Measurements from ENCODE around the gene OR10H2. TPM values are rescaled to one million over a fixed set of nuclear protein-coding genes. Genes with fewer than 3 reads are reported as not detected.
"Not testable (repeated sequence)": the region's sequence is repeated elsewhere in the genome, so short reads cannot be mapped to it uniquely, and the experiment has no call there.

Gene OR10H2
- total RNA-seq = not detected
- not detected for polyA plus RNA-seq (2013, experiment 1 of 2)
- polyA plus RNA-seq (2013, experiment 2 of 2) = not detected
- 0 reads per million in 172 experiments for total RNA-seq

GRCh38 chr19:15727724-15728123 is at the start of gene OR10H2:
OR10H2 (plus strand) TSS chr19:15728024; CDS start chr19:15728044, 20 bp downstream.
- intact Hi-C loops (cut with DNase I, micrococcal nuclease) = no loop called here
- Histone ChIP-seq H3K27ac (ENCODE audit: low read depth in 1 of 2, low read length in 2 of 2) (no peak within 1 kb of the TSS), H3K9me3 (ENCODE audit: control insufficient read depth in 1 of 2, insufficient read depth in 1 of 2, low read length in 2 of 2) (peaks cover 0 to 6% of the 10 kb centered on the region in 2 experiments), H3K4me3 (ENCODE audit: low read length) (no peak within 1 kb of the TSS), H3K36me3 (ENCODE audit: insufficient read depth, low read length) (no peaks in the 10 kb centered on the region), H3K4me1 (ENCODE audit: insufficient read depth, low read length) (peaks cover 3% of the 10 kb centered on the region), H3K27me3 (ENCODE audit: control insufficient read depth in 1 of 2, insufficient read depth in 2 of 2, low read length in 2 of 2) (peaks cover 14 to 25% of the 10 kb centered on the region in 2 experiments)
- Mint-ChIP-seq H3K9me3 (no peaks in the 10 kb centered on the region), H3K36me3 (ENCODE audit: low read depth) (no peaks in the 10 kb centered on the region), H3K27me3 (peaks cover 60% of the 10 kb centered on the region), H3K27ac (no peak within 1 kb of the TSS), H3K4me1 (ENCODE audit: low read depth) (no peaks in the 10 kb centered on the region), H3K4me3 (no peak within 1 kb of the TSS)
- no peak for TF ChIP-seq CTCF (IDR thresholded peaks at IDR 0.05)
- POLR2A ChIA-PET = no interaction called here
- ATAC-seq (ENCODE audit: poor library complexity) (no peak), DNase-seq (no peak)
- CTCF ChIA-PET = no interaction called here

- H3K27me3 Mint-ChIP-seq = peaks cover 39% of the 10 kb centered on the region
- DNase-seq (no peak), ATAC-seq (ENCODE audit: poor library complexity) (no peak)
- H3K9me3 Mint-ChIP-seq = no peaks in the 10 kb centered on the region
- no peaks in the 10 kb centered on the region for H3K4me1 Mint-ChIP-seq (ENCODE audit: low read depth)
- Histone ChIP-seq H3K36me3 (ENCODE audit: insufficient read depth, low read length) (no peaks in the 10 kb centered on the region), H3K9me3 (ENCODE audit: control insufficient read depth in 1 of 2, insufficient read depth in 1 of 2, low read length in 2 of 2) (no peaks in the 10 kb centered on the region), H3K4me1 (ENCODE audit: insufficient read depth, low read length) (no peaks in the 10 kb centered on the region), H3K4me3 (ENCODE audit: low read length) (no peak overlapping the region), H3K27me3 (ENCODE audit: control insufficient read depth in 1 of 2, insufficient read depth in 2 of 2, low read length in 2 of 2) (peaks cover 0 to 7% of the 10 kb centered on the region in 2 experiments), H3K27ac (ENCODE audit: low read depth in 1 of 2, low read length in 2 of 2) (no peak overlapping the region)
- TF ChIP-seq CTCF (IDR thresholded peaks at IDR 0.05) = no peak
- CTCF ChIA-PET = no interaction called here
- POLR2A ChIA-PET = no interaction called here
- no peaks in the 10 kb centered on the region for H3K36me3 Mint-ChIP-seq (ENCODE audit: low read depth)
- intact Hi-C loops (cut with DNase I, micrococcal nuclease) = no loop called here
- H3K27ac Mint-ChIP-seq = no peak overlapping the region
- H3K4me3 Mint-ChIP-seq = no peak overlapping the region
These were observed 48.7 kb upstream of the OR10H2 start for GRCh38 chr19:15679089-15679488.

GRCh38 chr19:15679865-15680264 is 48.0 kb upstream of the OR10H2 start:
- H3K4me1 ChIP-seq (ENCODE audit: insufficient read depth, low read length); H3K36me3 Mint-ChIP-seq (ENCODE audit: low read depth); H3K27me3 ChIP-seq (ENCODE audit: control insufficient read depth in 1 of 2, insufficient read depth in 2 of 2, low read length in 2 of 2); H3K27ac Mint-ChIP-seq; H3K9me3 Mint-ChIP-seq; H3K27ac ChIP-seq (ENCODE audit: low read depth in 1 of 2, low read length in 2 of 2); H3K4me1 Mint-ChIP-seq (ENCODE audit: low read depth); DNase-seq; intact Hi-C loops (cut with DNase I, micrococcal nuclease); H3K36me3 ChIP-seq (ENCODE audit: insufficient read depth, low read length); H3K4me3 ChIP-seq (ENCODE audit: low read length); H3K9me3 ChIP-seq (ENCODE audit: control insufficient read depth in 1 of 2, insufficient read depth in 1 of 2, low read length in 2 of 2); CTCF ChIA-PET; ATAC-seq (ENCODE audit: poor library complexity); H3K4me3 Mint-ChIP-seq; POLR2A ChIA-PET: not testable (repeated sequence)
- peaks cover 44% of the 10 kb centered on the region for H3K27me3 Mint-ChIP-seq

All from CD4-positive, alpha-beta T cell (primary cell).